OCI-LY7 (cell line): ENCODE data around the gene CHST11. TPM values are rescaled to one million over a fixed set of nuclear protein-coding genes. Genes with fewer than 3 reads are reported as not detected.

ENCODE experiments used
- BruUV-seq: library from RNA; stranded (reverse); fragments of 400-500 nt; replicated peaks from 2 replicates; lab custom pipeline; 2021; lab: Mats Ljungman, UMichigan
- CTCF ChIA-PET: fragments of 300-600 bp; sonication (Branson Sonifier 250); formaldehyde crosslinking; loops from one replicate; lab custom pipeline; 2022; ENCODE audit warnings: antibody characterized with exemption; ENCODE audit not compliant: unreplicated experiment; lab: Charles Lee
- POLR2A ChIA-PET: fragments of 300-600 bp; sonication (Branson Sonifier 250); formaldehyde crosslinking; loops from one replicate; lab custom pipeline; 2022; ENCODE audit warnings: antibody characterized with exemption; lab: Charles Lee
- DNase-seq: peaks from one replicate; pipeline ENCODE4 v3.0.0-alpha.2; 2015; ENCODE audit warnings: low spot score
- H2AFZ ChIP-seq: fragments of 200-600 bp; sonication (generic), shearing (Covaris generic); 2 replicates; pipeline ENCODE4 v1.6.1; 2014; ENCODE audit warnings: mild to moderate bottlenecking, antibody characterized with exemption, low read length, moderate library complexity
- H3K27ac ChIP-seq: fragments of 200-600 bp; sonication (generic); 2 replicates; pipeline ENCODE4 v1.5.1; 2014; ENCODE audit warnings: mixed run types, low read depth, mild to moderate bottlenecking, moderate library complexity, low read length, inconsistent platforms; ENCODE audit not compliant: poor library complexity, severe bottlenecking
- H3K36me3 ChIP-seq: fragments of 200-600 bp; sonication (generic); 2 replicates; pipeline ENCODE4 v1.6.1; 2014; ENCODE audit warnings: mild to moderate bottlenecking, antibody characterized with exemption, low read length, moderate library complexity, mixed read lengths; ENCODE audit not compliant: insufficient read depth
- H3K4me1 ChIP-seq: fragments of 200-600 bp; sonication (generic); 2 replicates; pipeline ENCODE4 v1.5.1; 2014; ENCODE audit warnings: mild to moderate bottlenecking, low read length; ENCODE audit not compliant: insufficient read depth, poor library complexity, severe bottlenecking
- H3K4me2 ChIP-seq: fragments of 200-600 bp; sonication (generic); 2 replicates; pipeline ENCODE4 v1.6.1; 2014; ENCODE audit warnings: mild to moderate bottlenecking, low read length
- H3K4me3 ChIP-seq: fragments of 200-600 bp; sonication (generic); 2 replicates; pipeline ENCODE4 v1.5.1; 2014; ENCODE audit warnings: mild to moderate bottlenecking, low read depth, low read length; ENCODE audit not compliant: poor library complexity, severe bottlenecking
- H3K79me2 ChIP-seq: fragments of 200-600 bp; sonication (generic); 2 replicates; pipeline ENCODE4 v1.6.1; 2016; ENCODE audit warnings: low read depth, mild to moderate bottlenecking, low read length, moderate library complexity, mixed read lengths; ENCODE audit not compliant: insufficient read depth
- H3K9me2 ChIP-seq: fragments of 200-600 bp; sonication (generic); 2 replicates; pipeline ENCODE4 v1.6.1; 2016; ENCODE audit warnings: mild to moderate bottlenecking, low read length, mixed read lengths; ENCODE audit not compliant: insufficient read depth
- H3K9me3 ChIP-seq: fragments of 200-600 bp; sonication (generic); 2 replicates; pipeline ENCODE4 v1.6.1; 2014; ENCODE audit warnings: mild to moderate bottlenecking, mixed run types, low read length, mixed read lengths
- H4K20me1 ChIP-seq: fragments of 200-600 bp; sonication (generic); 2 replicates; pipeline ENCODE4 v1.6.1; 2014; ENCODE audit warnings: mild to moderate bottlenecking, antibody characterized with exemption, low read length, moderate library complexity, mixed read lengths; ENCODE audit not compliant: insufficient read depth
- EZH2phosphoT487 ChIP-seq: fragments of 200-600 bp; sonication (generic); IDR thresholded peaks from 2 replicates; pipeline ENCODE4 v1.6.1; 2018; ENCODE audit warnings: low read depth, borderline replicate concordance, mild to moderate bottlenecking, mixed run types, antibody characterized with exemption, low read length, moderate library complexity, mixed read lengths
- intact Hi-C: fragments of 100-400 bp; cut with micrococcal nuclease; formaldehyde crosslinking; loops from one replicate; pipeline ENCODE4 v1.10.0; 2022; ENCODE audit not compliant: unreplicated experiment
- total RNA-seq, 2 experiments: library from RNA; depleted of rRNA in 1 of 2; stranded (reverse); fragments of >200 nt in 1 of 2; shearing (Covaris generic) in 1 of 2; gene quantifications; 2 replicates each; pipeline ENCODE4 v1.2.3, GENCODE V29; 2014 to 2022
- TF ChIP-seq, protein P1 (sequence below): fragments of 200-600 bp; sonication (generic); conservative IDR thresholded peaks from 2 replicates; pipeline ENCODE4 v1.5.1; 2014; ENCODE audit warnings: mild to moderate bottlenecking, antibody characterized with exemption, low read length, moderate library complexity, mixed read lengths

Gene CHST11
- total RNA-seq, 2 experiments from 2014 or later: 15.2 to 41.6 TPM

DNA sequence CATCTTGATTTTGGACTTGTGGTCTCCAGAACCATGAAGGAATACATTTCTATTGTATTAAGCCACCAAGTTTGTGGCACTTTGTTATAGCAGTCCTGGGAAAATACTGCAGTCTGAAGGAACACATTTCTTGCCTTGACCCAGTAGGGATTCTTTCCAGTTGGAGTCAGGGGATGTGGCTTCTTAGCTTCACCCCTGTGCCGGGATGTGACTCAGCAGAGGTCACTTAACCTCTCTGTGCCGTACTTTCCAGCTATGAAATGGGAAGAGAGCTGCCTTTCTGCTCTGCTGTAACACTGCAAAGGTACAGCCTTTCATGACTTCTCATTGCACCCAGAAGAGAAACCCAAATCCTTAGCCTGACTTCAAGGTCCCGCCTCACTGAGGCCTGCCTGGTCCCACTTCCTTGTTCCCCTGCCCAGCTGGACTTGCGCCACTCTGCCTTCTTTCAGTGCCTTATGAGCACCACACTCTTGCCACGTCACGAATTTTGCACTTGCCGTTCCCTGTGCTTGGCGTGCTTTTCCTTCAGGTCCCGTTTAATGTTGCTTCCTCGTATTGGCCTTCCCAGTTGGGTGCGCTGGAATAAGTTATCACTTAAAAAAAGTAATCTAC is 24.2 kb downstream of the CHST11 start:
- intact Hi-C loops: no loop called here
- BruUV-seq: no TSS peak
- Histone ChIP-seq H3K9me2 (no peaks in the 10 kb centered on the region), H3K4me1 (peaks cover 93% of the 10 kb centered on the region), H4K20me1 (no peaks in the 10 kb centered on the region), H3K4me2 (peak overlapping the region; percentile 47), H3K27ac (peak overlapping the region; percentile 63), H2AFZ (no peak overlapping the region), H3K9me3 (no peaks in the 10 kb centered on the region), H3K79me2 (peaks cover 76% of the 10 kb centered on the region), H3K4me3 (no peak overlapping the region), H3K36me3 (peaks cover 20% of the 10 kb centered on the region)
- TF ChIP-seq EZH2phosphoT487: no peak
- TF ChIP-seq, protein P1, sequence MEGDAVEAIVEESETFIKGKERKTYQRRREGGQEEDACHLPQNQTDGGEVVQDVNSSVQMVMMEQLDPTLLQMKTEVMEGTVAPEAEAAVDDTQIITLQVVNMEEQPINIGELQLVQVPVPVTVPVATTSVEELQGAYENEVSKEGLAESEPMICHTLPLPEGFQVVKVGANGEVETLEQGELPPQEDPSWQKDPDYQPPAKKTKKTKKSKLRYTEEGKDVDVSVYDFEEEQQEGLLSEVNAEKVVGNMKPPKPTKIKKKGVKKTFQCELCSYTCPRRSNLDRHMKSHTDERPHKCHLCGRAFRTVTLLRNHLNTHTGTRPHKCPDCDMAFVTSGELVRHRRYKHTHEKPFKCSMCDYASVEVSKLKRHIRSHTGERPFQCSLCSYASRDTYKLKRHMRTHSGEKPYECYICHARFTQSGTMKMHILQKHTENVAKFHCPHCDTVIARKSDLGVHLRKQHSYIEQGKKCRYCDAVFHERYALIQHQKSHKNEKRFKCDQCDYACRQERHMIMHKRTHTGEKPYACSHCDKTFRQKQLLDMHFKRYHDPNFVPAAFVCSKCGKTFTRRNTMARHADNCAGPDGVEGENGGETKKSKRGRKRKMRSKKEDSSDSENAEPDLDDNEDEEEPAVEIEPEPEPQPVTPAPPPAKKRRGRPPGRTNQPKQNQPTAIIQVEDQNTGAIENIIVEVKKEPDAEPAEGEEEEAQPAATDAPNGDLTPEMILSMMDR: no peak
- DNase-seq: no peak
- CTCF ChIA-PET: no interaction called here
- POLR2A ChIA-PET: interaction anchor here (0.5 to 1.4 kb wide), 2 partner anchors 11 to 99 kb away, joined by 3 to 4 read pairs; no protein-coding TSS in a partner anchor

DNA sequence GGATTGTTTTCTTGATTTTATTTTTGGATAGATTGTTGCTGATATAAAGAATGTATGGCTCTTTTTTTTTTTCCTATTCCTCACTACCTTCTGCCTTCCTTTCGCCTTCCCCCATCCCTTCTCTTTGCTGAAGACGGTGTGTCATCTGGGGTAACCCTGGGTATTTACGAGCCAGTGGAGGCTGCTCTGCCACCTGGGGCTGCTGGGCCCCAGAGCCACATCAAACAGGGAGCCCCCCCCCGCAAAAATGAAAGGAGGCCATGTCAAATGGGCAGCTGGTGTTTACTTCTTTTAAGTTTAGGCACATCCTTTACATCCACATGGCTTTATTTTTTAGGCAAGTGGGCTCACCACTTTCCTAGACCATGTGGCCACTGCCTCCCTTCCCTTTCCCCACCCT is 25.4 kb downstream of the CHST11 start:
- peak; percentile 77 for DNase-seq
- no TSS peak for BruUV-seq
- ChIA-PET POLR2A (interaction anchor here (0.7 to 1.4 kb wide), 3 partner anchors 9 to 23 kb away, joined by 3 to 4 read pairs (median 4); no protein-coding TSS in a partner anchor), CTCF (no interaction called here)
- Histone ChIP-seq H3K79me2 (peaks cover 76% of the 10 kb centered on the region), H3K27ac (peak overlapping the region; percentile 63), H4K20me1 (no peaks in the 10 kb centered on the region), H3K9me3 (no peaks in the 10 kb centered on the region), H3K4me2 (peak overlapping the region; percentile 47), H3K4me1 (peaks cover 94% of the 10 kb centered on the region), H2AFZ (no peak overlapping the region), H3K4me3 (no peak overlapping the region), H3K9me2 (no peaks in the 10 kb centered on the region), H3K36me3 (peaks cover 20% of the 10 kb centered on the region)
- intact Hi-C loops: no loop called here
- TF ChIP-seq, protein P1: no peak
- TF ChIP-seq EZH2phosphoT487: no peak

DNA sequence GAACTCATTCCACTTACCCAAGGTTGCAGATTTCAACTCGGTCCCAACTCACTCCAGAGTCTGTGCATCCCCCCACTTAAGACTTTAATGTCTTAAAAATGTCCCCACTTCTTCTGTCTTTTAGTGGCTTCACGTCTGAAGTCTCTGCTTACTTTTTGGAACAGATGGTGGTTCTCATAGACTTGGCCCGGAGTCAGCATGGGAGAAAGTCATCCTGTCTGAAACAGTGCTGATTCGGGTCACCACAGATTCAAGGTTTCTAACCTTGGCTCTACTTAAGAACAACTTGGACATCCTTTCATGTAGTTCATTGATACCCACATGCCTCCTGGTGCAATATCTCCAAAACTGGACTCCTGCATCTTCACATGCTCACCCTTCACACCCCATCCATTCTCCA is 26.0 kb downstream of the CHST11 start:
- no peaks in the 10 kb centered on the region for H3K9me3 ChIP-seq
- no peaks in the 10 kb centered on the region for H3K9me2 ChIP-seq
- no peaks in the 10 kb centered on the region for H4K20me1 ChIP-seq
- peaks cover 76% of the 10 kb centered on the region for H3K79me2 ChIP-seq
- H2AFZ ChIP-seq: no peak overlapping the region
- H3K4me1 ChIP-seq: peaks cover 94% of the 10 kb centered on the region
- peak overlapping the region; percentile 47 for H3K4me2 ChIP-seq
- ChIA-PET POLR2A (interaction anchor here (0.7 to 1.4 kb wide), 3 partner anchors 9 to 23 kb away, joined by 3 to 4 read pairs (median 4); no protein-coding TSS in a partner anchor), CTCF (no interaction called here)
- no TSS peak for BruUV-seq
- no peak for TF ChIP-seq EZH2phosphoT487
- TF ChIP-seq, protein P1: no peak
- peak overlapping the region; percentile 63 for H3K27ac ChIP-seq
- intact Hi-C loops: no loop called here
- DNase-seq: no peak
- H3K4me3 ChIP-seq: no peak overlapping the region
- peaks cover 20% of the 10 kb centered on the region for H3K36me3 ChIP-seq
